HCT116 (cell line): ENCODE data around the gene USP33. TPM values are rescaled to one million over a fixed set of nuclear protein-coding genes. Genes with fewer than 3 reads are reported as not detected.

Experiments used
- ATAC-seq: fragments of 200-7000 bp; cut with Tn5 transposase; 2 replicates; pipeline ENCODE4 v1.9.1; 2020; ENCODE audit warnings: mild to moderate bottlenecking, moderate library complexity
- BruUV-seq: library from RNA; stranded (reverse); fragments of 400-500 nt; replicated peaks from 2 replicates; lab custom pipeline; 2021; lab: Mats Ljungman, UMichigan
- CTCF ChIA-PET: fragments of 300-600 bp; sonication (Branson Sonifier 250); formaldehyde crosslinking; loops from one replicate; lab custom pipeline; 2021; ENCODE audit warnings: antibody characterized with exemption; lab: Charles Lee
- POLR2A ChIA-PET: fragments of 300-600, 350-600 bp; sonication (Branson Sonifier 250); formaldehyde crosslinking; loops from one replicate; lab custom pipeline; 2021; ENCODE audit warnings: antibody characterized with exemption; lab: Charles Lee
- RAD21 ChIA-PET, 2 experiments: fragments of 300-600 bp; sonication (Branson Sonifier 250); formaldehyde crosslinking; loops; one replicate each; lab custom pipeline; 2023; ENCODE audit warnings: low total read pairs in 2 of 2; ENCODE audit not compliant: uncharacterized antibody in 2 of 2, unreplicated experiment in 2 of 2, low non-redundant PET in 1 of 2; lab: Charles Lee
- DNase-seq: peaks from one replicate; pipeline ENCODE4 v3.0.0-alpha.2; 2010; ENCODE audit warnings: low read depth, low spot score
- H2AFZ ChIP-seq: fragments of 200-600 bp; shearing (Covaris generic), sonication (generic); 2 replicates; pipeline ENCODE4 v1.6.1; 2017; ENCODE audit warnings: low read depth, mixed run types, mixed read lengths, antibody characterized with exemption, low read length; ENCODE audit not compliant: poor library complexity, severe bottlenecking
- H3K27ac ChIP-seq: 2 replicates; pipeline ENCODE4 v1.5.1; 2012; ENCODE audit warnings: low read depth, low read length
- H3K27me3 ChIP-seq: fragments of 200-600 bp; sonication (generic); 2 replicates; pipeline ENCODE4 v1.6.1; 2016; ENCODE audit warnings: mixed run types, low read length, mixed read lengths; ENCODE audit not compliant: insufficient read depth
- H3K36me3 ChIP-seq, 2 experiments: fragments of 200-500 bp in 1 of 2; fragments of 200-600 bp in 1 of 2; sonication (Bioruptor generic) in 1 of 2; sonication (generic) in 1 of 2; 2 replicates each; pipeline versions ENCODE4 v1.5.1 to v1.6.1; 2014 to 2016; ENCODE audit warnings: low read length in 2 of 2, inconsistent platforms in 1 of 2, mixed read lengths in 1 of 2, mixed run types in 1 of 2; ENCODE audit not compliant: insufficient read depth in 2 of 2, control insufficient read depth in 1 of 2
- H3K4me1 ChIP-seq, 2 experiments: fragments of 200-600 bp in 1 of 2; sonication (generic) in 1 of 2; 2 replicates each; pipeline versions ENCODE4 v1.5.1 to v1.6.1; 2012 to 2017; ENCODE audit warnings: low read length in 2 of 2, inconsistent platforms in 1 of 2, mild to moderate bottlenecking in 1 of 2, mixed read lengths in 1 of 2, mixed run types in 1 of 2, moderate library complexity in 1 of 2; ENCODE audit not compliant: insufficient read depth in 2 of 2, control insufficient read depth in 1 of 2
- H3K4me2 ChIP-seq: fragments of 200-600 bp; sonication (generic); 2 replicates; pipeline ENCODE4 v1.6.1; 2017; ENCODE audit warnings: mixed run types, low read length, mixed read lengths
- H3K4me3 ChIP-seq, 2 experiments: fragments of 200-600 bp in 1 of 2; sonication (generic) in 1 of 2; replicated peaks in 1 of 2; 2 replicates each; pipeline ENCODE4 v1.5.1; 2011 to 2016; ENCODE audit warnings: low read length in 2 of 2, control low read depth in 1 of 2, low read depth in 1 of 2, mild to moderate bottlenecking in 1 of 2, mixed read lengths in 1 of 2, mixed run types in 1 of 2
- H3K79me2 ChIP-seq: fragments of 200-600 bp; sonication (generic); 2 replicates; pipeline ENCODE4 v1.6.1; 2017; ENCODE audit warnings: mild to moderate bottlenecking, mixed run types, low read length, moderate library complexity, mixed read lengths; ENCODE audit not compliant: insufficient read depth
- H3K9ac ChIP-seq: fragments of 200-600 bp; sonication (generic); 2 replicates; pipeline ENCODE4 v1.6.1; 2016; ENCODE audit warnings: low read length, mixed read lengths
- H3K9me2 ChIP-seq: fragments of 200-600 bp; sonication (generic), shearing (Covaris generic); 2 replicates; pipeline ENCODE4 v1.6.1; 2017; ENCODE audit warnings: mixed run types, mild to moderate bottlenecking, moderate library complexity; ENCODE audit not compliant: insufficient read depth
- H3K9me3 ChIP-seq, 2 experiments: fragments of 200-500 bp in 1 of 2; fragments of 200-600 bp in 1 of 2; sonication (Bioruptor generic) in 1 of 2; sonication (generic) in 1 of 2; 2 replicates each; pipeline ENCODE4 v1.6.1; 2014 to 2017; ENCODE audit warnings: low read length in 2 of 2, mixed read lengths in 2 of 2, inconsistent platforms in 1 of 2, low read depth in 1 of 2, mild to moderate bottlenecking in 1 of 2, mixed run types in 1 of 2, moderate library complexity in 1 of 2; ENCODE audit not compliant: control insufficient read depth in 1 of 2, insufficient read depth in 1 of 2
- H4K20me1 ChIP-seq: fragments of 200-600 bp; sonication (generic), shearing (Covaris generic); 2 replicates; pipeline ENCODE4 v1.6.1; 2017; ENCODE audit warnings: mixed run types, mild to moderate bottlenecking, moderate library complexity; ENCODE audit not compliant: insufficient read depth
- CBX3 ChIP-seq: IDR thresholded peaks from 2 replicates; pipeline ENCODE4 v1.6.1; 2012; ENCODE audit warnings: low read depth
- CEBPB ChIP-seq: IDR thresholded peaks from 2 replicates; pipeline ENCODE4 v1.6.1; 2012; ENCODE audit warnings: low read depth
- EGR1 ChIP-seq: IDR thresholded peaks from 2 replicates; pipeline ENCODE4 v1.6.1; 2012; ENCODE audit warnings: low read depth
- ELF1 ChIP-seq: IDR thresholded peaks from 2 replicates; pipeline ENCODE4 v1.6.1; 2012; ENCODE audit warnings: low read depth, borderline replicate concordance
- EZH2 ChIP-seq: fragments of 200-600 bp; sonication (generic); IDR thresholded peaks from 2 replicates; pipeline ENCODE4 v1.6.1; 2017; ENCODE audit warnings: antibody characterized with exemption, mixed run types
- EZH2phosphoT487 ChIP-seq: fragments of 200-600 bp; IDR thresholded peaks from 2 replicates; pipeline ENCODE4 v1.6.1; 2018; ENCODE audit warnings: antibody characterized with exemption, borderline replicate concordance
- FOSL1 ChIP-seq: IDR thresholded peaks from 2 replicates; pipeline ENCODE4 v1.6.1; 2012; ENCODE audit warnings: low read depth
- JUND ChIP-seq: IDR thresholded peaks from 2 replicates; pipeline ENCODE4 v1.6.1; 2012
- SP1 ChIP-seq: IDR thresholded peaks from 2 replicates; pipeline ENCODE4 v1.6.1; 2012; ENCODE audit warnings: low read depth
- SRF ChIP-seq: IDR thresholded peaks from 2 replicates; pipeline ENCODE4 v1.6.1; 2012; ENCODE audit warnings: low read depth
- TCF7L2 ChIP-seq: IDR thresholded peaks from 2 replicates; pipeline ENCODE4 v1.7.0; 2011; ENCODE audit warnings: borderline replicate concordance, inconsistent platforms; ENCODE audit not compliant: insufficient read depth, insufficient read length; ENCODE audit errors: extremely low read depth
- ZFX ChIP-seq: fragments of 450-650 bp; IDR thresholded peaks from 2 replicates; pipeline ENCODE4 v1.6.1; 2017
- intact Hi-C: fragments of 100-400 bp; cut with micrococcal nuclease; formaldehyde crosslinking; loops from 2 replicates; pipeline ENCODE4 v1.10.0; 2022
- total RNA-seq: library from RNA; stranded (reverse); gene quantifications from one replicate; pipeline ENCODE4 v1.2.1, GENCODE V29; 2021; ENCODE audit not compliant: unreplicated experiment
- TF ChIP-seq, protein P1 (sequence below): IDR thresholded peaks from 2 replicates; pipeline ENCODE4 v1.6.1; 2011; ENCODE audit warnings: mild to moderate bottlenecking, low read length, moderate library complexity; ENCODE audit not compliant: insufficient replicate concordance; ENCODE audit errors: extremely low read depth
- TF ChIP-seq, protein P2 (sequence below): IDR thresholded peaks from 2 replicates; pipeline ENCODE4 v1.6.1; 2012
- TF ChIP-seq, protein P3 (sequence below): IDR thresholded peaks from 2 replicates; pipeline ENCODE4 v1.6.1; 2012

USP33 gene
- total RNA-seq, 1 experiment from 2014 or later: 46.1 TPM

DNA sequence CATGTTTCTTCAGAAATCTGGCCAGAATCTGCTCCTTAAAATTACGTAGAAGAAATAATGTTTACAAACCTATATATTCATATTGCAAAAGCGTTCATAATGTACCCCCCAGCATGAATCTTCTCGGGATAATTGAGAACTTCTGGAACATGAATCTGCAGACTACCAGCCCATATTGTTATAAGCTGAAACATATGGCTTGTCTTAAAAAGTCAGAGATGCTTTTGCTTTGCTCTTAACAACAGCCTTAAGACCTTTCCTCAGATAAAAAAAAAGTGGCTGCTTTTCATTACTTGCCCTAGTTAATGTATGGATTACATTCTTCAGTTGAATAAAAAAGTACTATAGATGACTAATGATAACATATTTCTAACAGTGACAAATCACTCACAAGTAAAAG is 62.2 kb downstream of the USP33 start (continued):
- TF ChIP-seq, protein P1, sequence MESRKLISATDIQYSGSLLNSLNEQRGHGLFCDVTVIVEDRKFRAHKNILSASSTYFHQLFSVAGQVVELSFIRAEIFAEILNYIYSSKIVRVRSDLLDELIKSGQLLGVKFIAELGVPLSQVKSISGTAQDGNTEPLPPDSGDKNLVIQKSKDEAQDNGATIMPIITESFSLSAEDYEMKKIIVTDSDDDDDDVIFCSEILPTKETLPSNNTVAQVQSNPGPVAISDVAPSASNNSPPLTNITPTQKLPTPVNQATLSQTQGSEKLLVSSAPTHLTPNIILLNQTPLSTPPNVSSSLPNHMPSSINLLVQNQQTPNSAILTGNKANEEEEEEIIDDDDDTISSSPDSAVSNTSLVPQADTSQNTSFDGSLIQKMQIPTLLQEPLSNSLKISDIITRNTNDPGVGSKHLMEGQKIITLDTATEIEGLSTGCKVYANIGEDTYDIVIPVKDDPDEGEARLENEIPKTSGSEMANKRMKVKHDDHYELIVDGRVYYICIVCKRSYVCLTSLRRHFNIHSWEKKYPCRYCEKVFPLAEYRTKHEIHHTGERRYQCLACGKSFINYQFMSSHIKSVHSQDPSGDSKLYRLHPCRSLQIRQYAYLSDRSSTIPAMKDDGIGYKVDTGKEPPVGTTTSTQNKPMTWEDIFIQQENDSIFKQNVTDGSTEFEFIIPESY: no peak
- TF ChIP-seq SP1: no peak
- no peak for TF ChIP-seq CBX3
- TF ChIP-seq CEBPB: no peak
- TF ChIP-seq, protein P2, sequence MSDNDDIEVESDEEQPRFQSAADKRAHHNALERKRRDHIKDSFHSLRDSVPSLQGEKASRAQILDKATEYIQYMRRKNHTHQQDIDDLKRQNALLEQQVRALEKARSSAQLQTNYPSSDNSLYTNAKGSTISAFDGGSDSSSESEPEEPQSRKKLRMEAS: no peak
- TF ChIP-seq FOSL1: no peak
- TF ChIP-seq TCF7L2: no peak
- no peak for TF ChIP-seq EGR1
- TF ChIP-seq, protein P3, sequence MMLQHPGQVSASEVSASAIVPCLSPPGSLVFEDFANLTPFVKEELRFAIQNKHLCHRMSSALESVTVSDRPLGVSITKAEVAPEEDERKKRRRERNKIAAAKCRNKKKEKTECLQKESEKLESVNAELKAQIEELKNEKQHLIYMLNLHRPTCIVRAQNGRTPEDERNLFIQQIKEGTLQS: no peak
- no peak for TF ChIP-seq EZH2phosphoT487
- TF ChIP-seq EZH2: no peak

DNA sequence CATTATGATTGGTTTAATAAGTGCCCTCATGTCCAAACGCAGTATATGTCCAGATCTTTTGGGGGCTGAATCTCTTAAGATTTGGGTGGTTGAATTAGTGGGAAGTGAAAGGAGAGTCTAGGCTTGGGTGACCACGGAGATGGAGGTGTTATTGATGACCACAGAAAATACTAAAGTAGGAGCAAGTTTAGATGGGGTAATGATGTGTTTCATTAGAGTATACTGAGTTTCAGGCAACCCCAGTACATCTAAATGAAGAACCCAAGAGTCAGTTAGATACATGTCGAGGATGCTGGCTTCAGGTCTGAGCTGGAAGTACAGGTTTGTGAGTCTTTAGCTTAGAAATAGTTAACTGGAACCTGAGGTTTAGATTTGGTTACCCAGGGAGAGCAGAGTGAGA is 70.7 kb downstream of the USP33 start:
- CTCF ChIA-PET: no interaction called here

More for the DNA sequence above, 70.7 kb downstream of the USP33 start:
- no peak overlapping the region for H2AFZ ChIP-seq
- H3K9me2 ChIP-seq: no peaks in the 10 kb centered on the region
- ChIA-PET RAD21 (no interaction called here), POLR2A (no interaction called here)
- H3K4me3 ChIP-seq: no peak overlapping the region
- H3K4me1 ChIP-seq: peaks cover 6 to 19% of the 10 kb centered on the region in 2 experiments; a peak in 3 of 4 replicates
- no peaks in the 10 kb centered on the region for H3K79me2 ChIP-seq
- no peak overlapping the region for H3K4me2 ChIP-seq
- no peak overlapping the region for H3K9ac ChIP-seq
- no TSS peak for BruUV-seq
- ATAC-seq (no peak), DNase-seq (no peak)
- H3K36me3 ChIP-seq: no peaks in the 10 kb centered on the region
- no peak overlapping the region for H3K27ac ChIP-seq
- TF ChIP-seq, protein P2: no peak
- TF ChIP-seq JUND (no peak), EGR1 (no peak), ELF1 (no peak), ZFX (no peak), FOSL1 (no peak), CBX3 (no peak), TCF7L2 (no peak), SRF (no peak)
- TF ChIP-seq, protein P3: no peak
- H3K9me3 ChIP-seq: no peaks in the 10 kb centered on the region
- intact Hi-C loops: loop anchor here (5.0 to 10.0 kb wide), 3 partner anchors 216 to 426 kb away; partner anchors contain the start of gene FUBP1
- no peaks in the 10 kb centered on the region for H4K20me1 ChIP-seq
- no peaks in the 10 kb centered on the region for H3K27me3 ChIP-seq
